COLO829 (cell line): ENCODE results near the gene SNRNP48.

Experiments used
- DNase-seq: peaks from one replicate; pipeline ENCODE4 v3.0.0; 2012; ENCODE audit warnings: low spot score

Gene SNRNP48

DNA sequence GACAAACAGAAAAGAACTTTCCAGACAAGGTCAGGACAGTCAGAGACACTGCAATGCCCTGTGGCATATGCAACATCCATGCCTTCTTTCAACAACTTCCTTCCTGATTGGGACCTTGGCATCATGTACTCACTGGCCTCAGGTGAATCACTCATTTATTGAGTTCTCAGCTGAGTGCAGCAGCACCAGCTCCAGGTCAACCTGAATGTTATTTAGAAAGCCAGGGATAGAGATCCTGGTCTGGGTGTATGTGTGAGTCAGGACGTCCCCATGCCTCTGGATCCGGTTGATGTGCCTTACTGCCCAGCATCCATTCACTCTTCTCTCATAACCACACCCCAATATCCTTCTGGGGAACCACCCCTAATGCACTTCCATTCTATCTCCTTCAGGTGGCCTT, 54.4 kb downstream of the SNRNP48 start:
- DNase-seq = no peak

DNA sequence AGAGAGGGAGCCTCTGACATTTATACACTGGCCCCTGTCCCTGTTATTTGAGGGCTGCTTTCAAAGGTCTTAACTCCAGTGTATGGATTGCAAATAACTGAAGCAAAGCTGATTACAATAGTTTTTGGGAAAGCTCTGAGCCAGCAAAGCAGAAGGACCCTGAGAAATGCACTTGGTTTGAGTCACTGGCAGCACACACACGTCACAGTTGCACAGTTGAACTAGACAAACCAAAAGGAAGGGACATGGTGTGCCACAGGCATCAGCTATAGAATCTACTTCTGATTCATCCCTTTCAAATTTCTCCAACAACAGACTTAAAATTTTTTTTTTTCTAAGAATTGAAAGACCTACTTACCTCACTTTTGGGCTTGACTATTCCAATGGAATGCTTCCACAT, 56.4 kb downstream of the SNRNP48 start:
- DNase-seq = no peak

DNA sequence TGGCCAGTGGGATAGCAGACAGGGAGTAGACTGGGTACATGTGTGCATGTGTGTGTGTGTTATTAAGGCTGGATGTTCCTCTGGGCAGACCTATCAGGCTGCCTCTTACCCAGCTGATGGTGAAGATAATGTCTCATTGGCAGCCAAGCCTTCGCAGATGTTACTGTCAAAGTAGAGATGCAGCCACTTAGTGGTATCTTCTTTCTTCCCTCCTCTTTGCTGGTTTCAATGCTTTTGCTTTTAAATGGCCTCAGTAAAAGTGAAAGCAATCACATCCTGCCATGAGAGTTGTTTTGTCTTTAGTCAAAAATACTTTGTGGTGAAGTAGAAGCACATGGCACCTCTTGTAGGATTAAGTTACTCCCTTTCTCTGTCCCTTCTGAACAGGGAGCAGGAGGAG, 57.5 kb downstream of the SNRNP48 start:
- DNase-seq = no peak

DNA sequence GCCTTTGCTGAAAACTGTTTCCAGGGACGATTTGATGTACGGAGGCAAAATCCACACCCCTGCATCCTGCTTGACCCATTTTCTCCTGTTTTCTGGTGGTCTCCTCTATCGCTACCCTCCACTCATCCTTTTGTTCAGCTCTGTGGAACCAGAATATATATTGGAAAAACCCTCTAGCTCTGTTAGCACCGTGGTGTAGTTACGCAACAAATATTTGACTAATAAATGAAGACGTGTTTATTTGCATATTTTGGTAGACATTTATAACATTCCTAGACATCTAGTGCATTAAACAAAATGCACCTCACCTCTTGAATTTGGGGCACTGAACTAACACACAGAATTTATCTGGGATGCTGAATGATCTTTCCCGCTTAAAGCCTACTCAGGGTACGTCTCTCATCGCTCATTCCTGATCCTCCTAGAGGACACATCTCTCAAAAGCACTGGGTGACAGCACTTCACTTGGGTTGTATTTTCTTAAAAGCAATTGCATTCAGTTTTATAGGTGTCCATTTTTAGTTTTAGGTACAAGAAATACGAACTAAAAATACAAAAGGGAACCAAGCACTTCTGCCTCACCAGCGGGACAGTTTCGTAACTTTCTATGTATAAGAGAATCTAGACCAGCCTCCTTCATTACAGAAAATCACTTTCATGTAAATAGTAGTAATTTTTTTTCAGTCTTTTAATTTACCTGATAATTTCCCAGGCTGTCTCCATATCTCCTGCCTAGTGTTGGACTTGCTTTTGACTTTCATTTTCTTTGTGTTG, 59.2 kb downstream of the SNRNP48 start:
- no peak for DNase-seq

DNA sequence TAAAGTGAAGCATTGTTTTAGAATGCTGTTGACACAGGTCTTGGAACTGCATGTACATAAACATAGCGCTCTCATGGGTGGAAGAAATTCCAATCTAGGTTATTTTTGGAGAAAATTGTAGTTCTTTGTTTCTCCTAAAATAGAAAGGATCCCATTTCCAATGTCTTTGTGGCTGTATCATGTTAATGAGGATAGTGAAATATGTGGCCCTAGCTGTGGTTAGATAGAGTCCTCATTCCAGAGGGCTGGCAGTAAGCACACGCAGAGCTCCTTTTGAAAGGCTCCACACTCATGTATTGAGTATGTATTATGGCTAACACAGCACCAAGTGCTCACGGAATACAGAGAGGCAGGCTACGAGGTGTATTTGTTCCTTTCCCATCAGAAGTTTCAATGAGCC, 60.9 kb downstream of the SNRNP48 start:
- no peak for DNase-seq

DNA sequence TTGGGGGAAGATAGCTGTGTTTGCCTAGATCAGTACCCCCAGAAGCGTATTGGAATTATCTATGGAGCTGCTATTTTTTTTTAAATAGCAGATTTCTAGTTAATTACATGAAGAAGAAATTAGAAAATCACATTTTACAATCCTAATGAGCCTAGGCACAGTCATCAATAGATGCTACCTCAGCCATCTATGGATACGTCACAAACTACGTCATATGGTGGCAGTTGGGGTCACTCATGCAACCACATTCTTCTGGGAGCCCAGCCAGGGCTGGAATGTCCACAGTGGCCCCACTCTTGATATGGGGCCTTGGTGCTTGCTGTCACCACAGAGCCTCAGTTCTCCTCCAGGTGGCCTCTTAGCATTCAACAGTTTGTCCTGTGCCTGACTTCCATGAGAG, 63.0 kb downstream of the SNRNP48 start:
- DNase-seq = no peak

DNA sequence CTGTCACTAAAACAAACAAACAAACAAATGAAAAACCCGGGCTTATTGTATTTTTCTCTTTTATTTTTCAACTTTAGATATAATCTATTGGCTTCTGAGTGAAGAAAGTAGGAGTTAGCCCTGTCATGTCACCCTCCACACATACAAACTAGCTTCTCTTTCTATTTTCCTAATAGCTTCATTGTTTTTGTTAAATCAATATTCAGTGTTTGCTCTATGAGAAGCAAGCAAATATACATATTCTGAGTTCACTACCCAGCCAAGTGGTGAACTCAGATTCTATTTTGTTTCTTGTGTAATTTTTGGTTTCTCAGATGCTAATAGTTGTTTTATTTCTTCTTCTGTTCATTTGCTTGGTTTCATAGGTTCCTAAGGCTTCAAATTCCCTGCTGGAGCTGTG, 66.4 kb downstream of the SNRNP48 start:
- no peak for DNase-seq

DNA sequence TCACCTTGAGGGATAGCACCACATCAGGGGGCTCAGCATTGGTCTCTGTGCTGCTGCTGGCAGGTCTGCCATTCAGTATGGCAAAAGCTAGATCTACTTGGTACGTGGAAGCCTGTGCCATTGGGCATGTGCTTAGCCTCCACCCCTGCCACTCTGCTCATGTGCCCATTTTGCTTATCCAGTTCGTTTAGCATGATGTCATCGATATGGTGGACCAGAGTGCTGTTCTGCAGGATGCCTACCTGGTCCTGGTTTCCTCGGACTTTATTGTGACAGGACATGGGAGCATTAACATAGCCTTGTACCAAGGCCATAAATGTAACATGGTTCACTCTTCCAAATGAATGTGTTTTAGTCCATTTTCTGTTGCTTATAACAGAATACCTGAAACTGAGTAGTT, 68.5 kb downstream of the SNRNP48 start:
- DNase-seq = no peak

DNA sequence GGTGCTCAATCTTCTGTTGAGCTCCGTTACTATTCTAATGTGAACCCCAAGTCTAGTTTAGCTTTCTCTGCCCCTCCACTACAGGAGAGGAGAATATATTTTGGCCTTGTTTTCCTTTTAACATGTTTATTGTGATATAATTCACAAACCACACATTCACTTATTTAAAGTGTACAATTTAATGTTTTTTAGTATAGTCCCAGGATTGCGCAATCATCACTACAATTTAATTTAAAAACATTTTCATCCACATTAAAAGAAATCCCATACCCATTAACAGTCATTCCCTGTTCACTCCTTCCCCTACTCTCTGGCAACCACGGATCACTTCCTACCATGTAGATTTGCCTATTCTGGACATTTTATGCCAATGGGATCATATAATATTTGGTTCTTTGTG, 71.4 kb downstream of the SNRNP48 start:
- no peak for DNase-seq
